Liver (tissue), 9 donors: ENCODE measurements around the gene CARMIL1. TPM values are rescaled to one million over a fixed set of nuclear protein-coding genes. Genes with fewer than 3 reads are reported as not detected.

Experiments
- DNase-seq: peaks from one replicate; pipeline ENCODE4 v3.0.0-alpha.2; 2017; ENCODE audit warnings: low spot score
- H3K27ac ChIP-seq, 2 donors: one replicate each; pipeline ENCODE4 v1.7.0; 2013; ENCODE audit warnings: inconsistent platforms in 2 of 2, low read length in 2 of 2, control low read depth in 1 of 2, low read depth in 1 of 2, mild to moderate bottlenecking in 1 of 2
- H3K27me3 ChIP-seq, 4 donors: one replicate each; pipeline versions ENCODE4 v1.6.1 to v1.7.0; 2013; ENCODE audit warnings: low read length in 3 of 4, inconsistent platforms in 1 of 4, mild to moderate bottlenecking in 1 of 4, moderate library complexity in 1 of 4; ENCODE audit not compliant: control insufficient read depth in 4 of 4, insufficient read depth in 4 of 4
- H3K36me3 ChIP-seq, 4 donors: one replicate each; pipeline versions ENCODE4 v1.6.1 to v1.7.0; 2013; ENCODE audit warnings: low read length in 3 of 4, mild to moderate bottlenecking in 3 of 4, low read depth in 1 of 4, moderate library complexity in 1 of 4; ENCODE audit not compliant: control insufficient read depth in 4 of 4, insufficient read depth in 3 of 4
- H3K4me1 ChIP-seq, 4 donors: one replicate each; pipeline versions ENCODE4 v1.6.1 to v1.7.0; 2013; ENCODE audit warnings: low read length in 3 of 4, mild to moderate bottlenecking in 3 of 4, moderate library complexity in 1 of 4; ENCODE audit not compliant: control insufficient read depth in 4 of 4, insufficient read depth in 4 of 4
- H3K4me3 ChIP-seq, 3 donors: one replicate each; pipeline versions ENCODE4 v1.6.1 to v1.7.0; 2013; ENCODE audit warnings: low read length in 3 of 3, control low read depth in 1 of 3, low read depth in 1 of 3, mild to moderate bottlenecking in 1 of 3
- H3K9ac ChIP-seq, 2 donors: one replicate each; pipeline ENCODE4 v1.7.0; 2013; ENCODE audit warnings: low read length in 2 of 2, mild to moderate bottlenecking in 2 of 2, moderate library complexity in 2 of 2, control low read depth in 1 of 2, low read depth in 1 of 2
- H3K9me3 ChIP-seq, 4 donors: one replicate each; pipeline versions ENCODE4 v1.6.1 to v1.7.0; 2013; ENCODE audit warnings: low read length in 3 of 4; ENCODE audit not compliant: control insufficient read depth in 4 of 4
- ATF3 ChIP-seq: IDR thresholded peaks from 2 replicates; pipeline ENCODE4 v1.6.1; 2016; ENCODE audit warnings: antibody characterized with exemption
- CTCF ChIP-seq: fragments of 150-350 bp; IDR thresholded peaks from 2 replicates; pipeline ENCODE4 v1.5.1; 2017; ENCODE audit warnings: improper control_type of control experiment, low read depth, low read length; ENCODE audit not compliant: missing input control
- EGR1 ChIP-seq, 2 donors: IDR thresholded peaks; 2 replicates each; pipeline ENCODE4 v1.6.1; 2016 to 2018; ENCODE audit warnings: antibody characterized with exemption in 2 of 2, low read depth in 2 of 2
- FOXA1 ChIP-seq: IDR thresholded peaks from 2 replicates; pipeline ENCODE4 v1.6.1; 2016; ENCODE audit warnings: antibody characterized with exemption
- HNF4A ChIP-seq, 2 donors: conservative IDR thresholded peaks; 2 replicates each; pipeline ENCODE4 v1.6.1; 2016; ENCODE audit warnings: antibody characterized with exemption in 2 of 2, mild to moderate bottlenecking in 2 of 2
- JUND ChIP-seq, 2 donors: IDR thresholded peaks; 2 replicates each; pipeline ENCODE4 v1.6.1; 2016; ENCODE audit warnings: antibody characterized with exemption in 2 of 2
- MAX ChIP-seq: IDR thresholded peaks from 2 replicates; pipeline ENCODE4 v1.6.1; 2016; ENCODE audit warnings: antibody characterized with exemption
- NR2F2 ChIP-seq: IDR thresholded peaks from 2 replicates; pipeline ENCODE4 v1.6.1; 2016; ENCODE audit warnings: antibody characterized with exemption
- RAD21 ChIP-seq, 2 donors: IDR thresholded peaks; 2 replicates each; pipeline ENCODE4 v1.6.1; 2016; ENCODE audit warnings: antibody characterized with exemption in 2 of 2, mild to moderate bottlenecking in 2 of 2
- REST ChIP-seq: IDR thresholded peaks from 2 replicates; pipeline ENCODE4 v1.6.1; 2016; ENCODE audit warnings: antibody characterized with exemption, mild to moderate bottlenecking
- SP1 ChIP-seq: IDR thresholded peaks from 2 replicates; pipeline ENCODE4 v1.6.1; 2018; ENCODE audit warnings: antibody characterized with exemption, mild to moderate bottlenecking
- TAF1 ChIP-seq: conservative IDR thresholded peaks from 2 replicates; pipeline ENCODE4 v1.6.1; 2016; ENCODE audit warnings: antibody characterized with exemption, mild to moderate bottlenecking
- YY1 ChIP-seq: IDR thresholded peaks from 2 replicates; pipeline ENCODE4 v1.6.1; 2016; ENCODE audit warnings: antibody characterized with exemption, mild to moderate bottlenecking
- ZBTB33 ChIP-seq: IDR thresholded peaks from 2 replicates; pipeline ENCODE4 v1.6.1; 2016; ENCODE audit warnings: antibody characterized with exemption
- WGBS: extraction: QIAGEN DNeasy Blood & Tissue Kit; methylation state at CpG from one replicate; pipeline ENCODE4 v1.1.7; 2013; 5-methylcytosine and 5-hydroxymethylcytosine counted together
- polyA plus RNA-seq, 2 donors: library from polyadenylated mRNA; stranded (reverse) in 1 of 2; unstranded in 1 of 2; fragments of 200-250 nt in 1 of 2; fragments of >200 nt in 1 of 2; fragmentation: Nextera tagmentation in 1 of 2; extraction: Ambion mirVana in 1 of 2; gene quantifications; one replicate each; pipeline versions ENCODE4 v1.2.1 to v1.2.3, GENCODE V29; 2013 to 2015
- total RNA-seq, 2 donors: library from RNA; depleted of rRNA; stranded (reverse); fragments of >200 nt; gene quantifications; one replicate each; pipeline ENCODE4 v1.2.3, GENCODE V29; 2014
- donor health status: healthy.
- donor health status: healthy.
- donor health status: healthy.
- donor health status: healthy.
- donor health status: healthy.

CARMIL1 gene
- total and polyA plus RNA-seq, 4 donors: 1.4 to 9.5 (median 3.5) TPM

- no peak for TF ChIP-seq CTCF
Measured at GRCh38 chr6:25525078-25525477, 245.9 kb downstream of the CARMIL1 start (continued).

- no peak for DNase-seq
- WGBS: 93% methylated on average over 5 of the region's 5 CpGs
- no peaks in the 10 kb centered on the region for H3K27me3 ChIP-seq
- no peak overlapping the region for H3K27ac ChIP-seq
- no peaks in the 10 kb centered on the region for H3K36me3 ChIP-seq
- TF ChIP-seq YY1 (no peak), ZBTB33 (no peak), TAF1 (no peak), SP1 (no peak), FOXA1 (no peak), JUND (IDR thresholded peaks at IDR 0.05) (no peak)
- no peak overlapping the region for H3K9ac ChIP-seq
- H3K9me3 ChIP-seq: no peaks in the 10 kb centered on the region
- no peak overlapping the region for H3K4me3 ChIP-seq
- no peaks in the 10 kb centered on the region for H3K4me1 ChIP-seq
Measured at GRCh38 chr6:25534942-25535631, 255.9 kb downstream of the CARMIL1 start.

GRCh38 chr6:25535632-25536225, 256.6 kb downstream of the CARMIL1 start:
- TF ChIP-seq YY1 (no peak), HNF4A (conservative IDR thresholded peaks at IDR 0.05) (no peak), REST (no peak), RAD21 (IDR thresholded peaks at IDR 0.05) (no peak), ATF3 (no peak), TAF1 (no peak), NR2F2 (no peak), MAX (no peak), EGR1 (IDR thresholded peaks at IDR 0.05; ENCODE audit: low read depth in 2 of 2) (no peak)
- Histone ChIP-seq H3K4me1 (no peaks in the 10 kb centered on the region), H3K4me3 (no peak overlapping the region), H3K27me3 (no peaks in the 10 kb centered on the region), H3K9ac (no peak overlapping the region), H3K9me3 (no peaks in the 10 kb centered on the region), H3K27ac (no peak overlapping the region), H3K36me3 (no peaks in the 10 kb centered on the region)
- DNase-seq: no peak
- WGBS: 77% methylated on average over 4 of the region's 4 CpGs
